GM12878 (cell line): ENCODE data around the gene REEP2. TPM values are rescaled to one million over a fixed set of nuclear protein-coding genes. Genes with fewer than 3 reads are reported as not detected.

Source experiments
- ATAC-seq: fragments of 200-7000 bp; cut with Tn5 transposase; 3 replicates; pipeline ENCODE4 v1.9.1; 2020; ENCODE audit warnings: mild to moderate bottlenecking, moderate library complexity
- BruUV-seq: library from RNA; stranded (reverse); fragments of 400-500 nt; replicated peaks from 2 replicates; lab custom pipeline; 2021; lab: Mats Ljungman, UMichigan
- CTCF ChIA-PET: fragments of 300-600 bp; sonication (Branson Sonifier 250); formaldehyde crosslinking; extraction: SDS; loops from one replicate; lab custom pipeline; 2021; ENCODE audit warnings: inconsistent platforms; lab: Yijun Ruan, JAX
- POLR2A ChIA-PET: fragments of 350-600 bp; formaldehyde crosslinking; extraction: SDS; loops from one replicate; lab custom pipeline; 2021; ENCODE audit warnings: inconsistent platforms; lab: Charles Lee
- RAD21 ChIA-PET: fragments of 300-600 bp; sonication (Branson Sonifier 250); formaldehyde crosslinking; loops from one replicate; lab custom pipeline; 2023; ENCODE audit warnings: antibody characterized with exemption; ENCODE audit not compliant: unreplicated experiment; lab: Charles Lee
- SMC1A ChIA-PET: fragments of 300-600 bp; sonication (Branson Sonifier 250); formaldehyde crosslinking; loops from one replicate; lab custom pipeline; 2023; ENCODE audit not compliant: unreplicated experiment, uncharacterized antibody; lab: Charles Lee
- DNase-seq: peaks from one replicate; pipeline ENCODE4 v3.0.0-alpha.2; 2011; ENCODE audit warnings: low read depth, low spot score
- FAIRE-seq: peaks from 3 replicates; lab custom pipeline; 2011; peaks lifted over from hg19 to GRCh38; lab: Jason Lieb, UNC
- H2AFZ ChIP-seq: 2 replicates; pipeline ENCODE4 v1.6.0; 2011; ENCODE audit warnings: low read depth, low read length, control low read depth; ENCODE audit not compliant: control insufficient read depth
- H3K27ac ChIP-seq: 2 replicates; pipeline ENCODE4 v1.5.1; 2011; ENCODE audit warnings: control low read depth; ENCODE audit not compliant: control insufficient read depth, insufficient read depth
- H3K27me3 ChIP-seq, 2 experiments: replicated peaks in 1 of 2; 2 replicates each; pipeline versions ENCODE4 v1.6.0 to v1.6.1; 2011; ENCODE audit warnings: low read length in 1 of 2; ENCODE audit not compliant: control insufficient read depth in 2 of 2, insufficient read depth in 2 of 2
- H3K36me3 ChIP-seq, 2 experiments: 2 replicates each; pipeline ENCODE4 v1.5.1; 2011; ENCODE audit warnings: low read length in 1 of 2; ENCODE audit not compliant: control insufficient read depth in 2 of 2, insufficient read depth in 2 of 2
- H3K4me1 ChIP-seq: 2 replicates; pipeline ENCODE4 v1.6.1; 2011; ENCODE audit warnings: mild to moderate bottlenecking, low read length, moderate library complexity, mixed read lengths; ENCODE audit not compliant: control insufficient read depth, insufficient read depth
- H3K4me2 ChIP-seq: 2 replicates; pipeline ENCODE4 v1.6.0; 2011; ENCODE audit warnings: control low read depth; ENCODE audit not compliant: control insufficient read depth, insufficient read depth
- H3K4me3 ChIP-seq: fragments of 200-600 bp; sonication (generic); 2 replicates; pipeline ENCODE4 v1.5.1; 2016
- H3K79me2 ChIP-seq: 2 replicates; pipeline ENCODE4 v1.6.0; 2011; ENCODE audit warnings: low read length; ENCODE audit not compliant: control insufficient read depth, insufficient read depth
- H3K9ac ChIP-seq: 2 replicates; pipeline ENCODE4 v1.8.0; 2011; ENCODE audit warnings: low read length, control low read depth, mixed read lengths; ENCODE audit not compliant: control insufficient read depth, insufficient read depth
- H3K9me3 ChIP-seq: replicated peaks from 3 replicates; pipeline ENCODE4 v1.5.1; 2011; ENCODE audit warnings: mild to moderate bottlenecking, low read length; ENCODE audit not compliant: control insufficient read depth, insufficient read depth
- H4K20me1 ChIP-seq: 2 replicates; pipeline ENCODE4 v1.6.0; 2011; ENCODE audit not compliant: control insufficient read depth, insufficient read depth
- HDAC2 ChIP-seq: fragments of 200-600 bp; sonication (generic); IDR thresholded peaks from 2 replicates; pipeline ENCODE4 v1.6.1; 2017
- NR2C1 ChIP-seq: fragments of 450-650 bp; IDR thresholded peaks from 2 replicates; pipeline ENCODE4 v1.6.1; 2017; ENCODE audit warnings: antibody characterized with exemption, mild to moderate bottlenecking, moderate library complexity
- STAT1 ChIP-seq: fragments of 450-650 bp; conservative IDR thresholded peaks from 2 replicates; pipeline ENCODE4 v1.6.1; 2014; ENCODE audit warnings: antibody characterized with exemption, mild to moderate bottlenecking
- TCF12 ChIP-seq: IDR thresholded peaks from 2 replicates; pipeline ENCODE4 v1.6.1; 2011; ENCODE audit warnings: low read depth, mild to moderate bottlenecking, low read length
- WGBS: methylation state at CpG from one replicate; pipeline ENCODE4 v1.1.6; 2016; ENCODE audit warnings: low lambda C conversion rate; ENCODE audit not compliant: insufficient replicate concordance, insufficient coverage; ENCODE audit errors: missing lambda C conversion rate; 5-methylcytosine and 5-hydroxymethylcytosine counted together
- in situ Hi-C: fragments of 300-500 bp; cut with MboI; formaldehyde crosslinking; loops from 9 replicates; pipeline ENCODE4 v1.14.3; 2018; ENCODE audit warnings: mixed read lengths
- intact Hi-C: fragments of 100-400 bp; cut with micrococcal nuclease; formaldehyde crosslinking; loops from one replicate; pipeline ENCODE4 v1.14.2; 2022; ENCODE audit not compliant: unreplicated experiment
- polyA plus RNA-seq, 11 experiments: library from polyadenylated mRNA; depleted of rRNA in 4 of 11; unstranded in 6 of 11; stranded (reverse) in 5 of 11; fragments of >200 nt; fragmentation: Nextera tagmentation in 4 of 11; fragmentation: Illumina TruSeq in 1 of 11; extraction: Ambion mirVana in 4 of 11; extraction: Trizol in 1 of 11; gene quantifications; 1 replicate in 1 of 11; 2 replicates in 10 of 11; pipeline versions ENCODE4 v1.2.1 to v1.2.3, GENCODE V29; 2011 to 2016; ENCODE audit warnings: inconsistent platforms in 2 of 11, missing spikeins in 2 of 11, low read depth in 1 of 11
- total RNA-seq, 4 experiments: library from RNA; depleted of rRNA in 3 of 4; stranded (reverse); fragments of >200 nt in 3 of 4; fragmentation: Illumina TruSeq in 1 of 4; extraction: Trizol in 1 of 4; gene quantifications; 2 replicates each; pipeline versions ENCODE4 v1.2.1 to v1.2.3, GENCODE V29; 2013 to 2021

REEP2 gene
- total and polyA plus RNA-seq, 10 of the 15 experiments (the other 5 are each of a cell fraction or from before 2014, with no cell fraction given), result 0.10 to 3.1 (median 2.0) TPM

DNA sequence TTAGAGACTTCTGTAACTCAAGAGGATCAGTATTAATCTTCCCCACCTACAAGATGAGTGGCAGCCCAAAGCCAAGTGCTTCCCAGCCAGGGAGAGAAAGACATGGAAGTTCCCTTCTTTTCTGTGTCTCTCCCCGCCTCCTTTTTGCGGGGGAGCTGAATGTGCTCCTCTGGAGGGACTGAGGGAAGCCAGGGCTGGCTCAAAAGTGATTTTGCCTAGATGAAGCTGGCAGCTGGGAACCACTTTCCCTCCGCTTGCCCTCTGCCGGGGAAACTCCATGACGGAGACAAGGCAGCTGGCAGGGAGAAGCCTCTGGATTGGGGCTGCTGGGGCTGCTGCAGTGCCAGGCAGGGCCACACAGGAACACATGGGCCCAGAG is 50.8 kb downstream of the REEP2 start:
- Histone ChIP-seq H4K20me1 (no peaks in the 10 kb centered on the region), H3K4me1 (peaks cover 7% of the 10 kb centered on the region; the same call in 1 of the 2 replicates), H3K9ac (no peak overlapping the region), H3K4me2 (no peak overlapping the region), H3K79me2 (no peaks in the 10 kb centered on the region), H3K36me3 (no peaks in the 10 kb centered on the region), H3K9me3 (no peaks in the 10 kb centered on the region), H3K27me3 (peaks cover 3 to 9% of the 10 kb centered on the region in 2 experiments; a peak in 3 of 4 replicates), H3K27ac (no peak overlapping the region), H2AFZ (no peak overlapping the region), H3K4me3 (no peak overlapping the region)
- ATAC-seq, result no peak
- DNase-seq, result no peak
- intact Hi-C loops, result no loop called here
- CTCF ChIA-PET, result no interaction called here
- TF ChIP-seq HDAC2 (no peak), TCF12 (no peak)
- SMC1A ChIA-PET, result interaction anchor here (0.9 kb wide), 1 partner anchor 420 kb away, joined by 3 read pairs; no protein-coding TSS in a partner anchor
- in situ Hi-C loops, result no loop called here
- RAD21 ChIA-PET, result no interaction called here
- BruUV-seq, result no TSS peak
- WGBS, result 68% methylated on average over 5 of the region's 5 CpGs
- POLR2A ChIA-PET, result no interaction called here
- FAIRE-seq, result no peak

DNA sequence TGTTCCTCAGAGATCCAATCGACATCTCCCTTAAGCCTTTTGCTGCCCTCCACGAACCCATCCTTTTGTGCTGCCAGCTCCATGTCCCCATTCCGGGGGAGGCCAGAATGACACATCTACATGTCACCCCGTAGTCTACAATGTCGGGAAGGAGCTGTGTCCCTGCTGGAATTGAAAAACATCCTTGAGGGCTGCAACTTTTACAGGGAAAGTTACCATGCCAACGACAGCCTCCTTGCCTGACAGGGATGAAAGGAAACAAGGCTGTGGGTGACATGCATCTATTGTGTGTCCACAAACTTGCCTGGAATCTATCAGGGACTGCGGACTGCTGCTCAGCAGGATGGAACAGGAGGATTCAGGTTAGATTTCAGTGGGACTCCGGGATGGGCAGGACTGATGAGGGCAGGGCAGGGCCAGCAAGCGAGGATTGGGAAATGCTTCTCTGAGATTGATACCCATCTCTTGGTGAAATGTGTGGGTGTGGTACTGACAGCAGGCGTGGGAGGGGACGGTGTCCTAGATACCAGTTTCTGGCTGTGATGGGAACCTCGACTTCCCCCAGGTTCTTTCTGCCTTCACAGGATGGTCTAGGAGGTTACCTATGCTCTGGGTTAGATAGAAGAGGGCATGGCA is 51.9 kb downstream of the REEP2 start:
- Histone ChIP-seq H2AFZ (no peak overlapping the region), H3K4me2 (no peak overlapping the region), H3K4me3 (no peak overlapping the region), H3K36me3 (no peaks in the 10 kb centered on the region), H3K9ac (no peak overlapping the region), H3K4me1 (peaks cover 7% of the 10 kb centered on the region; the same call in 1 of the 2 replicates), H3K27me3 (peaks cover 3 to 9% of the 10 kb centered on the region in 2 experiments; a peak in 3 of 4 replicates), H3K79me2 (no peaks in the 10 kb centered on the region), H3K9me3 (no peaks in the 10 kb centered on the region), H4K20me1 (no peaks in the 10 kb centered on the region), H3K27ac (no peak overlapping the region)
- no TSS peak for BruUV-seq
- ATAC-seq (no peak), DNase-seq (no peak), FAIRE-seq (no peak)
- SMC1A ChIA-PET, result no interaction called here
- CTCF ChIA-PET, result no interaction called here
- in situ Hi-C loops (no loop called here), intact Hi-C loops (no loop called here)
- POLR2A ChIA-PET, result no interaction called here
- no peak for TF ChIP-seq NR2C1
- TF ChIP-seq STAT1, result no peak
- WGBS, result 55% methylated on average over 12 of the region's 12 CpGs
- RAD21 ChIA-PET, result no interaction called here
